GM21576 (cell line): Measurements from ENCODE around the gene NIPAL4.
"Not testable (repeated sequence)": the region's sequence is repeated elsewhere in the genome, so short reads cannot be mapped to it uniquely, and the experiment has no call there.

ENCODE experiments used
- ATAC-seq: cut with Tn5 transposase; IDR thresholded peaks from one replicate; pipeline ENCODE4 v1.9.1; 2021; ENCODE audit warnings: mild to moderate bottlenecking, moderate library complexity; ENCODE audit not compliant: unreplicated experiment

NIPAL4 gene

GRCh38 chr5:157459715-157460599, at the start of gene NIPAL4:
NIPAL4 (plus strand) TSS chr5:157460213; CDS start chr5:157460321, 108 bp downstream.
- ATAC-seq = no peak

- no peak for ATAC-seq
Measured at GRCh38 chr5:157415838-157416237, 44.2 kb upstream of the NIPAL4 start.

GRCh38 chr5:157419521-157419920, 40.5 kb upstream of the NIPAL4 start:
- ATAC-seq = not testable (repeated sequence)

- ATAC-seq = not testable (repeated sequence)
Measured at GRCh38 chr5:157429920-157430319, 30.1 kb upstream of the NIPAL4 start.

GRCh38 chr5:157431544-157432200, 28.3 kb upstream of the NIPAL4 start:
- ATAC-seq = peak; percentile 67

- ATAC-seq = no peak
Measured at GRCh38 chr5:157434096-157434495, 25.9 kb upstream of the NIPAL4 start.

- ATAC-seq = no peak
Measured at GRCh38 chr5:157443041-157443549, 16.9 kb upstream of the NIPAL4 start.

- no peak for ATAC-seq
Measured at GRCh38 chr5:157444224-157444623, 15.8 kb upstream of the NIPAL4 start.

GRCh38 chr5:157445745-157446411, 14.1 kb upstream of the NIPAL4 start:
- ATAC-seq = no peak

- ATAC-seq = no peak
Measured at GRCh38 chr5:157446412-157446935, 13.5 kb upstream of the NIPAL4 start.

GRCh38 chr5:157447201-157447637, 12.8 kb upstream of the NIPAL4 start:
- no peak for ATAC-seq

- ATAC-seq = no peak
Measured at GRCh38 chr5:157449011-157449723, 10.8 kb upstream of the NIPAL4 start.

- ATAC-seq = no peak
Measured at GRCh38 chr5:157450024-157450423, 10.0 kb upstream of the NIPAL4 start.

- no peak for ATAC-seq
Measured at GRCh38 chr5:157451806-157452205, 8.2 kb upstream of the NIPAL4 start.

GRCh38 chr5:157454273-157454672, 5.7 kb upstream of the NIPAL4 start:
- no peak for ATAC-seq

- ATAC-seq = no peak
Measured at GRCh38 chr5:157455057-157455456, 5.0 kb upstream of the NIPAL4 start.

- no peak for ATAC-seq
Measured at GRCh38 chr5:157456301-157456700, 3.7 kb upstream of the NIPAL4 start.

GRCh38 chr5:157457391-157457790, 2.6 kb upstream of the NIPAL4 start:
- ATAC-seq = no peak

- no peak for ATAC-seq
Measured at GRCh38 chr5:157458835-157459234, 1.2 kb upstream of the NIPAL4 start.
